DLD1 (cell line): Measurements from ENCODE around the gene UGDH.
"Not testable (repeated sequence)": the region's sequence is repeated elsewhere in the genome, so short reads cannot be mapped to it uniquely, and the experiment has no call there.

Experiments used
- in situ Hi-C: cut with HindIII; loops from 2 replicates; pipeline ENCODE4 v1.10.0; 2017; ENCODE audit warnings: low sequenced_read_pairs

The UGDH gene

GRCh38 chr4:39527296-39528060 is at the start of gene UGDH:
Gene UGDH (minus strand): TSS chr4:39527439. CDS start chr4:39521512, 5,927 bp downstream.
- in situ Hi-C loops = no loop called here

DNA sequence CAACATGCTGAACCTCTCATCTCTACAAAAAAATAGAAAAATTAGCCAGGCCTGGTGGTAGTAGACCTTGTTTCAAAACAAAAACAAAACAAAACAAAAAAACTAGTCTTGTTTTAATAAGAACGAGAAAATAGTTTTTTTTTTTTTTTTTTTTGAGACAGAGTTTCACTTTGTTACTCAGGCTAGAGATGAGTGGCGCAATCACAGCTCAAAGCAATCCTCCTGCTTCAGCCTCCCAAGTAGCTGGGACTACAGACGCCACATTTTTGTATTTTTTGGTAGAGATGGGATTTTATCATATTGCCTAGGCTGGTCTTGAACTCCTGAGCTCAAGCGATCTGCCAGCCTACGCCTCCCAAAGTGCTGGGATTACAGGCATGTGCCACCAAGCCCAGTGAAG is 47.7 kb upstream of the UGDH start:
- in situ Hi-C loops = no loop called here

- in situ Hi-C loops = no loop called here
Observed at GRCh38 chr4:39571504-39571903, 44.3 kb upstream of the UGDH start.

DNA sequence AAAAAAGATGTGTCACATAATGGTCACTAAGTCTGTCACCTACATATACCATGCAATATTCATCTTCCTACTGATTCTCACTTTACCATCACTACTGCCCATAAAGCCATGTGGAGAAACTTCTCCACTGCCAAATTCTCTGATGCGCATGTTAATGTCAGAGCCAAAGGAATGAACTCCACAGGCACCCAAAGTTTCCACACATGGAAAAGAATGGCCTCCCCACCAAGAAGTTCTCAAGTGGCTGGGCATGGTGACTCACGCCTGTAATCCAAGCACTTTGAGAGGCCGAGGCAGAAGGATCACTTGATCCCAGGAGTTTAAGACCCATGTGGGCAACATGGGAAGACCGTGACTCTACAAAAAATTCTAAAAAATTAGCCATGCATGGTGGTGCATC is 43.8 kb upstream of the UGDH start:
- in situ Hi-C loops = no loop called here

- in situ Hi-C loops = no loop called here
Observed at GRCh38 chr4:39569209-39569608, 42.0 kb upstream of the UGDH start.

- in situ Hi-C loops = no loop called here
Observed at GRCh38 chr4:39568805-39569204, 41.6 kb upstream of the UGDH start.

GRCh38 chr4:39565878-39566600 is 38.8 kb upstream of the UGDH start:
- in situ Hi-C loops = no loop called here

- in situ Hi-C loops = no loop called here
Observed at GRCh38 chr4:39563346-39563847, 36.2 kb upstream of the UGDH start.

GRCh38 chr4:39562792-39563191 is 35.6 kb upstream of the UGDH start:
- in situ Hi-C loops = no loop called here

- in situ Hi-C loops = no loop called here
Observed at GRCh38 chr4:39559626-39560025, 32.4 kb upstream of the UGDH start.

GRCh38 chr4:39555472-39555871 is 28.2 kb upstream of the UGDH start:
- in situ Hi-C loops = no loop called here

GRCh38 chr4:39548425-39549067 is 21.3 kb upstream of the UGDH start:
- in situ Hi-C loops = no loop called here

DNA sequence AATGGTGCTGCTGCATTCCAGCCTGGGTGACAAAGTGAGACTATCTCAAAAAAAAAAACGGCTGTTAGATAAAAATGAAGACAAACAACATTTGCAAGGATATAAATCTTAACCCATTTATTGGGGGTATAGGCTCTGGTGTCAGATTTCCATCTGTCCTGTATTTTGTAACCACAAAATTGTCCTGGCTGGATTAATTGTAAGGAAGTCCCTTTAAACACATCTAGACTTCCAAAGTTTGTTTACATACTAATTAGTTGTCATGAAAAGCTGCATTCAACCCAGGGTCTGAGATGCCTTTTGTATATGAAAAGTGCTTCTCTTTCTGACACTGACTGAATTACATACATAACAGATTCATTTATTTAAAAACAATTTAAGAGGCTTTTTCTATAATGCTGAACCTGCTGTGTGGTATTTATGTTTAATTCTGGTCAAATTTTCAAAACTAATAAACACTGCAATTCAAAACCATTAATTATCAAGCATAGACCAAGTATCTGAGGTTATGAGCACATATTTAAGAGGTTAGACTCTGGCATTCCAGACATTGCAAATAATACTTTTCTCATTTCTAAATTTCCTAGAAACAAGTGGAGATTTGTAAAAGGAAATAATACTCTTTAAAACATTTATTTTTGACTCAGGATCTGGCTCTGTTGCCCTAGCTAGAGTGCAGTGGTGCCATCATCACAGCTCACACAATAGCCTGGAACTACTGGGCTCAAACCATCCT is 17.5 kb upstream of the UGDH start:
- in situ Hi-C loops = no loop called here

DNA sequence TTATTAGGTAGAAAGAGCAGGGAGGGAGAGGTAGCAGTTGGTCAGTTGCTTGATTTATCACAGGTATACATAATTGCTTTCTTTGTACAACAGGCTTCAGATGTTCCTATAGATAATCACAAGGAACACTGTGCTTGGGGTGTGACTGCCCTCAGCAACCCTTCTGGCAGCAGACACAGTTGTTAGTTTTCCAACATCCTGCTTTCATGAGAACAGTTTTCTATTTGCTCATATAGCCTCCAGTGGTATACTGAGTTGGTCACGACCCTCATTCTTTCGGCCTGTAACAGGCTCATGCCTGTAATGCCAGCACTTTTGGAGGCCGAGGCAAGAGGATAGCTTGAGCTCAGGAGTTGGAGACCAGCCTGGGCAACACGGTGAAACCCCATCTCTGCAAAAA is 16.8 kb upstream of the UGDH start:
- in situ Hi-C loops = not testable (repeated sequence)

DNA sequence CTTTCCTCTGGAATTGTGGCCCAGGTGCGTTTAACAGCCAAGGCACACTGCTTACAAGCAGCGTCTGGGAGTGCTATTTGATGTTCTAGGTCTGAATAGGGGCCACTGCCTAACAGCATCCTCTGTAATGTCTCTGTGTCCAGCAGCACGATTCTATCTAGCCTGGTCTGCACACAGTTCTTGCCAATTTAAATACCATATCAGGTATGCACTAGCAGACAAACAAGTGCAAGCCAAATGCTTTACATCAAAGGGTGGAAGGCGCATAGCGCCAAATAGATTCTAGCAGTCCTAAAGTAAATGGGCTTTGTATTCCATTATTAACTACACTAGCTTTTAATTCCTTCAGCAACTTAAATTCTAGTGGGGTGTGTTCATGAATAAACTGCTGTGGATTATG is 15.8 kb upstream of the UGDH start:
- in situ Hi-C loops = no loop called here

DNA sequence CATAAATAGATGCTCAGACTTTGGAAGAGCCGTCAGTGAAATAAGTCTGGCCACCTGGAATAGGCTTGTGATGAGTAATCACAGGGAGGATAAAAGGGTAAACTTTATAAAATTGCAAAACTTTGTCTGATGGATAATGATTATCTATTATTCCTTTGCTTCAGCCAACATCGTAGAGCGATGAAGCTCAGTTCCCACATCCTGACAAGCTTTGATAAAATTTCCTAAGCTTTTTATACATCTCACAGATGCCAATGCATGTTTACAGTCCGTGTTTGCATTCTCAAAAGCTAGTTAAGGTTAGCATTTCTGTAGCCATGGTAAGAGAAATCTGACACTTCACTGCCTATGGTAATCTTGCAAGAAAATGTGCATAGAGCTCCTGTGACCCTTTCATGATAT is 15.4 kb upstream of the UGDH start:
- in situ Hi-C loops = no loop called here

DNA sequence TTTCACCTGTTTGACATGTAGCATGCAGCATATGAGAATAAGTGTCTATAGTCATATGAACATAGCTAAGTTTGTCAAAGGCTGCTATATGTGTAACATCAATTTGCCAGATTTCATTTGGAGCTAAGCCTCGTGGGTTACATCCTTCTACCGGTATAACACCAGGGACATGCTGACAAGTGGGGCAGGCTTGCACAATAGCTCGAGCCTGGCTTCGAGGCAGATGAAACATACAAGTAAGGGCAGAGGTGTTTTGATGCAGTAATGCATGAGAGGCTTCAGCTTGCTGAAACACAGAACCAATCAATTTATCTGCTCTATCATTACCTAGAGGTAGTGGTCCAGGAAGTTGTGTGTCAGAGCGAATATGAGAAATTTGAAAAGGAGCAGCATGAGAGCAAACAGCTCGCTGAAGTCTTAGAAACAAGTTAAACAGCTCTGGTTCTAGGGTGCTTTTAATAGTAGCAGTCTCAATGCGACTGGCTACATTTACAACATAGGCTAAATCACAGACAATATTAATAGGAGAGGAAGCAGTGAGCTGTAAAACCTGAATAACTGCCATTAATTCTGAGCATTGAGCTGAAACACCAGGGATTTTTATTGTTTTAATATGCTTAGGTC is 14.9 kb upstream of the UGDH start:
- in situ Hi-C loops = no loop called here

DNA sequence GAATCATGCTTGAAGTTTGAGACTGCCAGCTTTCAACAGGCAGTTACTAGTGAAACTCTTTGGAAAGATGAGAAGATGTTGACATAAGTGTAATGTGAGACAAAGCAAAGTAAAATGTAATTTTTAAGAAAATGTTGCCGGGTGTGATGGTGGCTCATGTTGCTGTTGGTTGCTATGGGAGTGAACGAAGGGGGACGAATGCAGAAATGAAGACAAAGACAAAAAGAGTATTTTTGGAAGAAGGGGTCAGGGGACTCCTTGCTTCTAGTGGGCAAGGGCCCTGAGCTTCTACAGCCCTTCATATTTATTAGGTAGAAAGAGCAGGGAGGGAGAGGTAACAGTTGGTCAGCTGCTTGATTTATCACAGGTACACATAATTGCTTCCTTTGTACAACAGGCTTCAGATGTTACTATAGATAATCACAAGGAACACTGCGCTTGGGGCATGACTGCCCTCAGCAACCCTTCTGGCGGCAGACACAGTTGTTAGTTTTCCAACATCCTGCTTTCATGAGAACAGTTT is 11.9 kb upstream of the UGDH start:
- in situ Hi-C loops = no loop called here

- in situ Hi-C loops = no loop called here
Observed at GRCh38 chr4:39533541-39533940, 6.3 kb upstream of the UGDH start.

DNA sequence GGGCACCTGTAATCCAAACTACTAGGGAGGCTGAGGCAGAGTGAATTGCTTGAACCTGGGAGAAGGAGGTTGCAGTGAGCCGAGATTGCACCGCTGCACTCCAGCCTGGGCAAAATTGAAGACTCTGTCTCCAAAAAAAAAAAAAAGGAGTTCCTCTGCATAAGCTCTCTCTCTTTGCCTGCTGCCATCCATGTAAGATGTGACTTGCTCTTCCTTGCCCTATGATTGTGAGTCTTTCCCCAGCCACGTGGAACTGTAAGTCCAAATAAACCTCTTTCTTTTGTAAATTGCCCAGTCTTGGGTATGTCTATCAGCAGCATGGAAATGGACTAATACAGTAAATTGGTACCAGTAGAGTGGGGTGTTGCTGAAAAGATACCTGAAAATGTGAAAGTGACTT is 5.0 kb upstream of the UGDH start:
- in situ Hi-C loops = not testable (repeated sequence)
